GM21367 (cell line): ENCODE data around the gene SGO2.

ENCODE experiments used
- ATAC-seq: cut with Tn5 transposase; IDR thresholded peaks from one replicate; pipeline ENCODE4 v1.9.1; 2021; ENCODE audit not compliant: unreplicated experiment

SGO2 gene, protein sequence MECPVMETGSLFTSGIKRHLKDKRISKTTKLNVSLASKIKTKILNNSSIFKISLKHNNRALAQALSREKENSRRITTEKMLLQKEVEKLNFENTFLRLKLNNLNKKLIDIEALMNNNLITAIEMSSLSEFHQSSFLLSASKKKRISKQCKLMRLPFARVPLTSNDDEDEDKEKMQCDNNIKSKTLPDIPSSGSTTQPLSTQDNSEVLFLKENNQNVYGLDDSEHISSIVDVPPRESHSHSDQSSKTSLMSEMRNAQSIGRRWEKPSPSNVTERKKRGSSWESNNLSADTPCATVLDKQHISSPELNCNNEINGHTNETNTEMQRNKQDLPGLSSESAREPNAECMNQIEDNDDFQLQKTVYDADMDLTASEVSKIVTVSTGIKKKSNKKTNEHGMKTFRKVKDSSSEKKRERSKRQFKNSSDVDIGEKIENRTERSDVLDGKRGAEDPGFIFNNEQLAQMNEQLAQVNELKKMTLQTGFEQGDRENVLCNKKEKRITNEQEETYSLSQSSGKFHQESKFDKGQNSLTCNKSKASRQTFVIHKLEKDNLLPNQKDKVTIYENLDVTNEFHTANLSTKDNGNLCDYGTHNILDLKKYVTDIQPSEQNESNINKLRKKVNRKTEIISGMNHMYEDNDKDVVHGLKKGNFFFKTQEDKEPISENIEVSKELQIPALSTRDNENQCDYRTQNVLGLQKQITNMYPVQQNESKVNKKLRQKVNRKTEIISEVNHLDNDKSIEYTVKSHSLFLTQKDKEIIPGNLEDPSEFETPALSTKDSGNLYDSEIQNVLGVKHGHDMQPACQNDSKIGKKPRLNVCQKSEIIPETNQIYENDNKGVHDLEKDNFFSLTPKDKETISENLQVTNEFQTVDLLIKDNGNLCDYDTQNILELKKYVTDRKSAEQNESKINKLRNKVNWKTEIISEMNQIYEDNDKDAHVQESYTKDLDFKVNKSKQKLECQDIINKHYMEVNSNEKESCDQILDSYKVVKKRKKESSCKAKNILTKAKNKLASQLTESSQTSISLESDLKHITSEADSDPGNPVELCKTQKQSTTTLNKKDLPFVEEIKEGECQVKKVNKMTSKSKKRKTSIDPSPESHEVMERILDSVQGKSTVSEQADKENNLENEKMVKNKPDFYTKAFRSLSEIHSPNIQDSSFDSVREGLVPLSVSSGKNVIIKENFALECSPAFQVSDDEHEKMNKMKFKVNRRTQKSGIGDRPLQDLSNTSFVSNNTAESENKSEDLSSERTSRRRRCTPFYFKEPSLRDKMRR

DNA sequence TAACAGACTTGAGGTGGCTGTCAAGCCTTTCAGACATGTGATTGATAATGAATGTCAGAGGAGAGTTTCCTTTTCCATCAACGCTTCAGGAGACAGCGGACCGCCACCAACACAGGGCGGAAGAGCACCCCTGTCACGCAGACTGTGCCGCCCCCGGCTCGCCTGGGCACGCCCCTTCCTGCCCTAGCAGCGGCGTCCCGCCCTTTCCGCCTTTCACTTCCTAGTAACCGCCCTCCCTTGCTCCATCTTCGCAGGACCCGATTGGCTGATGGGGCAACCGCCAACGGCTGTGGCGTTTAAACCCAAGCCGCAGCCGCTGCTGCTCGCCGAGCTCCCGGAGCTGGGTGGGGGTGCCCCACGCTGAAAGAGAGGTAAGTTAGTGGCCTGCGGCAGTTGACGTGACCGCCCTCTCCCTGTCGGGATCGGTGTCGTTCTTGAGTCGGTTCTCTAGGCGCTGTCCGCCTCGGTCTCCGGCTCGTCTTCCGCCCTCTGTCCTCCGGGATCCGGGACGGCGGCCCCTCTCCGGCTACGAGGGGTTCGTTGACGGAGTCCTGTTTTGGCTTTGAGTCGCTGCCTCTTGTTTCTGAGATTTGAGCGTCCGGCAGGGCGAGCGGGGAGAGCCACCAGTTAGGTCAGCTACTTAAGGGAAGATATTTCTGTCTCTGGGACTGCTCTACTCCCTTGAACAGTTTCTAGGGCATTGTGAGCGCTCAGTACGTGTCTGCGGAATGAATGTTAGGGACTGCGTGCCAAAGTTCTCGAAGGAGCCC, at the start of gene SGO2:
Gene SGO2, plus strand, starts transcription at position 326 of the 770 bp plus-strand sequence. CDS start 6,769 bp downstream, outside the sequence.
- peak; percentile 99 for ATAC-seq

DNA sequence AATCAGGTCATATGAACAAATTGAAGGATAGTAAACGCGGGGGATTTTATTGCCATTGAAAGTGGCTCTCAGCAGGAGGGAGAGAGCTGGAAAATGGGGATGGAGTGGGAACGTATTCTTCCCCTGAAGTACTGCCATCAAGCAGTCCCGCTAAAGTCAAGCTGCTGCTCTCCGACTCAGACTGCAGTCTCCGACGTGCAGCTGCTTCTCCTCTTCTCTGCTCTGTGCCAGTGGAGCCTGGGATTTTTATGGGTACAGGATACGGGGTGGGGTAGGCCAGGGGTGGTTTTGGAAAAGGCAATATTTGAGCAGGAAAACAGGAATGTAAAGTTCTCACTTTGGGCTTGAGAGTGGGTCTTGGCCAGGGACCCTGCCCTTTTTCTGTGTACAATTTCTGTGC, 49.2 kb upstream of the SGO2 start:
- ATAC-seq = no peak

DNA sequence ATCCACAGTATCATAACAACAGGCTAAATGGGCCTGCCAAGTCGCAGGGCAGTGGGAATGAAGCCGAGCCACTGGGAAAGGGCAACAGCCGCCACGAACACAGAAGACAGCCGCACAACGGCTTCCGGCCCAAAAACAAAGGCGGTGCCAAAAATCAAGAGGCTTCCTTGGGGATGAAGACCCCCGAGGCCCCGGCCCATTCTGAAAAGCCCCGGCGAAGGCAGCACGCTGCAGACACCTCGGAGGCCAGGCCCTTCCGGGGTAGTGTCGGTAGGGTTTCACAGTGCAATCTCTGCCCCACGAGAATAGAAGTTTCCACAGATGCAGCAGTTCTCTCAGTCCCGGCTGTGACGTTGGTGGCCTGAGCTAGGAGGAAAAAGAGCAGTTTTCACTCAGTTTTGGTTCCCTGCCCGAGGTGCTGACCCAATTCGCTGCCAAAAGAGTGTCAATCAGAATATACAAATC, 48.3 kb upstream of the SGO2 start:
- ATAC-seq = no peak

DNA sequence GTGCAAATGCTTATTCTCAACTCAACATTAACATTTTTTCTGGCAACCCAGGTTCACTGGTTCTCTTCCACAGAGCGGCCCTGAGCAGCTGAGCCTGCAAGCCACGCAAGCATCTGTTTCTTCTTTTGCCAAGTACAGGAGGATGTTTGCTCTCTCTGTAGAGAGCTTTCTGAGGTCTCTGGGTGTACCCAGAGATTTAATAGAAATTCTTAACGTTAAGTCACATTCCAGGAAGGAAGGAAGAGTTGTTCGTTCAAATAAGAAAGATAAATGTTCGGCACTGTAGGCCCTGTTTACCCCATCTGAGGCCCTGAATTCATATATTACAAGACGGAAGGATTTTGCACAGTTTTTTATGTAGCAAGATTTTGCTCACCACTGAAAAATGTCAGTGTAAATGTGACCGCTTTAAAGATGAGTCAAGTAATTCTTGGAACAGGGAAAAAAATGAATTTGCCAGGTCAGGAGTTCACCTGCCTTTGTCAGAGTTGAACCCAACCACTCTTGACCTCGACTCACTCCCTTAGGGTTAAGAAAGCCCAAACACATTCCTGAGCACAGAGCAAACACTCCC, 46.2 kb upstream of the SGO2 start:
- no peak for ATAC-seq

DNA sequence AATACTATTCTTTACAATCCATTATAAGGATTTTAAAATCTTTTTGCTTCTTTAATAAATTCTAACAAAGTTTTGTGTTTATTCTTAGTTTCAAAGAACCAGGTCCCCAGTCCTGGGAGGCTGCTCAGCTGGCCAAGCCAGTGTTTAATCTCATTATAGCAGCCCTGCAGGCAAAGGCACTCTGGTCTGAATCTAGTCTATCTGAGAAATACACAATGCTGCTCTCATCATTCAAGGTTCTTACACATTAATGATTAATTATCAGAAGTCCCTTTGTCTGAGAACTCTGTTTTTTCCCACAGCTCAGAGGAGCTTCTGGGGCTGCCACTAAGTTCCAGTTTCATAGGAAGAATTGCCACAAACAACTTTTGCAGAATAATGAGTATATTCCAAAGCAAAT, 43.8 kb upstream of the SGO2 start:
- ATAC-seq = peak; percentile 39

DNA sequence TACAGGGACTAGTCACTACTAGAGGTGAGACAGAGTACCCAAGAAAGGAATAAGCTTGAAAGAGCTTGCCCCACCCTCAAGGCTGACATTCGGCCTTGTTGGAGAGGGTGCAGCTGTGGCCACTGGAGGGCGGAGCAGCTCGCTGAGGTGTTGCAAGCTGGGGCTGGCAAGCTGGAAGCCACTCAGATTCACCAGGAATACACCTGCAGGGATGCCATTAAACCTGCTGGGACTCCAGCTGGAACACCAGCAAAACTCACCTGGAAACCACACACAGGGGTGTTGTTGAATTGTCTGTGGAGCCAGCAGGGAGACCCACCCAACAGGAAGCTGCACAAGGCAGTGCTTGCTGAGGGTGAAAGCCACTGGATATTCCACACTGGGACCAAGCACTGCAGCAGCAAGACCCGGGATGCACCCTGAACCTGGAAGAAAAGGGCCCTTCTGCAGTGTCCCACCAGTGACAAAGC, 42.2 kb upstream of the SGO2 start:
- peak; percentile 44 for ATAC-seq

DNA sequence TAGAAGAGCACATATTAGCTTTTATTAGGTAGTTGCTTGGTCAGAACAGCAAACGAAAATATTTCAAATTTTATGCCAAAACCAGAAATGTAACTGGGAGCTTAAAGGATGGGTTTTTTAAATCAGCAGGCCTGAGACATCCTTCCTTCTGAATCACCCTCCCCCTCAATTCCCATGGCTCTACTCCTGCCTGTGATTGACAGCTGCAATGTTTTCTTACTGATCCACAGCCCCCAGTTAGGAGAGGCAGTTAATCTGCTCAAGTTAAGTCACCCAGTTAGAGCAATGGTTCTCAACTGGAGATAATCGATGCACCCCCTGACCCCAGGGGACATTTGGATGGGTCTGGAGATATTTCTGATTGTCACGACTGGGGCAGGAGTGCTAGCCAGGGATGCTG, 41.1 kb upstream of the SGO2 start:
- no peak for ATAC-seq

DNA sequence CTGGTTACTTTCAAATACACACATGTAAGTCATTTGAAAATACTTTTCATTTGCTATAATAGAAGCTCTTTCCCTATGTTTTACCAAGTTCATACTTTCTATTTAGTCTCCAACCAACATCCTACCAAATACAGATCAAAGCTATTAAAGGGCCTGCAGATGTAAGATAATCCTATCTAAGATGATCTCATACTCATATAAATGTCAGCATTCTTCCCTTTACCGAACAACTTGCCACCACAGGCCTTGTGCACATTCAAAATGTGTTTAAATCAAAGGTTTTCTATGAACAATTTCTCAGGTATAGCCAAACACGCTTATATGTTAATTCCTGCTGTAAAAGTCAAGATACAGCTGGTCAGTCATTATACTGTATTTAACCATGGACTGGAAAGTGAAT, 39.5 kb upstream of the SGO2 start:
- ATAC-seq = no peak

DNA sequence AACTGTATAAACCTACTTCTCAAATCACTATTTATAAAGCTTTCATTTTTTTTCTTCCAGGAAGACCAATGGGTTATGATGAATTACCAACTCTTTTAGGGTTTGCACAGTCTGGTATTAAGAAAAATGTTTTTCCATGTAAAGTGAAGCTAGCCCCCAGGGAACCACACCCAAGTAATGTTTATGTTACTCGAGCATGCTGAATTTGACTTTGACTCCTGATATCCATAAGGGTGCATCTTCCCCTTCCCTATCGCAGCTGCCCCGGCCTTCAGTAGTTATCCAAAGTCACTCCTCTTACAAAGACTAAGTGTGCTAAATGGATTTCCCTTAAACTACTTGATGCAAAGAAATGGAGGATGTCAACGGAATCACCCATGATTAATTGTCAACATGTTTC, 37.8 kb upstream of the SGO2 start:
- no peak for ATAC-seq

DNA sequence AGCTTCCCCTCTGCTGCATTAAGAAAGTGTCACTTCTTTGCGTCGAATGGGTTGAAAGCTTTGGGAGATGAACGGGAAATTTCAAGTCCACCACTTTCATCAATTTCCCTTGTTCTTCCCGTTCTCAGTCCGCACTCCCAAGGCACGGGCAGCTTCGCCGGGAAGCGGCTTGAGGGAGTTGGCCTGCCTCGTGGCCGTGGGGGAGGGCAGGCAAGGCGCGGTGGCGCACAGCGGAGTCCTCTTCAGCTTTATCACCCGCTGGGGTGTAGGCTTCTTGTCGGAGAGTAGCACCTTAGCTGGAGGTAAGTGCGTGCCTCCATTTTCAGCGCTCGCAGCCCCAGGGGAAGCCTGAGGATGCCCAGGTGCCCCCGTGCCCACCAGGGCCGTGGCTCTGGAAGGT, 36.0 kb upstream of the SGO2 start:
- no peak for ATAC-seq

DNA sequence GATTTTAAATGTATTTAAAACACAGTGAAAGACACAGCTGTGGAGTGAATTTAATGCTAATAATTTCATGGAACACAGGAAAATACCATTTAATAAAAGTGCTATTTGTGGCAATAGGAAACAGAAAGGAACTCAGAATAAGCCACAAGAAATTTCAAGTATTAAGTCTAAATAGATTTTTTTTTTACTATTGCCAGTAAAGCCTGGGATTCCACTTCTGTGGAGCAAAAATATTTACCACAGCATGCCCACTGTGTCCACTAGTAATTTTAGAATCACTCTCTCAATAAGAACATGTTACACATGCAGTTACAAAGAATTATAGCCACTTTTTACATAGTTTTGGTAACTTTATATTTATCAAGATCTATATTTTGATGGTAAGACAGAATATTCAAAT, 33.4 kb upstream of the SGO2 start:
- no peak for ATAC-seq

DNA sequence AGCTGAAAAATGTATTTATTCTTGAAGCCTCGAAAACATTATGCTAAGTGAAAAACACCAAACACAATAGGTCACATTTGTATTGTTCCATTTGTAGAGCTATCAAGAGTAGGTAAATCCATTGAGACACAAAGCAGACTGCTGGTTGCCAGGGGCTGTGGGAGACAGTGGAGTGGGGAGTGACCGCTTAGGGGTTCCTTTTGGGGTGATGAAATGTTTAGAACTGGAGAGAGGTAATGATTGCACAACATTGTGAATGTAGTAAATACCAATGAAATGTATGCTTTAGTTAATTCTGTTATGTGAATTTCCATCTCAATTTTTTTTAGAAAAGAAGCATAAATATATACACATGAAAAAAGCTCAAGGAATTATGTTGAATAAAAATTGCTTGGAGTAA, 32.0 kb upstream of the SGO2 start:
- no peak for ATAC-seq

DNA sequence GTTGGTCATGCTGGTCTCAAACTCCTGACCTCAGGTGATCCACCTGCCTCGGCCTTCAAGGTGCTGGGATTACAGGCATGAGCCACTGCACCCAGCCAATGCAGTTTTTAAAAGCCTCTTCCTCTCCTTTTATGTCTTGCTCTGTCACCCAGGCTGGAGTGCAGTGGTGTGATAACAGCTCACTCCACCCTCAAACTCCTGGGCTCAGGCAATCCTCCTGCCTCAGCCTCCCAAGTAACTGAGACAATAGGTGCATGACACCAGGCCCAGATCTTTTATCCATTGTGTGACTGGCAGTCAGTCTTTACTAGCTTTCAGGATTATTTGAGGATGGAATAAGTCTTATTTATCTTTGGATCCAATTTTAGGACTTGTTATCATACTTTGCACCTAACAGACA, 29.3 kb upstream of the SGO2 start:
- ATAC-seq = no peak

DNA sequence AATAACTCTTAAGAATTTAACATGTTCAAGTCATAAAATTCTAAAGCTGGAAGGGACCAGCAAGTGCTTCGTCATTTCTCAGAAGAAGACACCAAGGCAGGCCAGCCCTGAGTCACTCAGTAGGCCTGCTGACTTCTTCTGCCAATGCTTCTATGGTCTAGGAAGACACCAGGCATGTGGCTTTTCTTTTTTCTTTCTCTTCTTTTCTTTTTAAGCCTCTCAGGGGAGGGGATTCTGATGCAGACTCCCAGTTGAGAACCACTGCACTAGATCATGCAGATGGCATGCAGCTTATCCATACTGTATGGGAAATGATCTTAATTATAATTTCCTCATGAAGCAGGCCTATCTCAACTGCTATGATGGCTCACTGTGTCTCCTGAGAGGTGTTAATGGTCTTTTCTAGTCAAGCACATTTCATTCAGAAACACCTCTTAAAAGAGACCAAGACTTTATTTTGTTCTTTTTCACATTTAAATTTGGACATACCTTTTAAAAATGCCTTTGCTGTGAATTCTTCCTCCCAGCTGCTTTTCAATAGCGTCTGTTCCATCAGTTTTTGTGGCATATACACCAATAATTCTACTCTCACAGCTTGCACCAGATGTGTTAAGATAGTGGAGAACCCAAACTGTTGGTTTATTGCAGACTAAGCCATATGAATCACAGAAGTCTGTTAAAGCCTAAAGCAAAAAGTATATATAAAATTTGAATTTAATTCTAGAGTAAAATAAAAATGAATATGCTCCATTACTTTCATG, 27.4 kb upstream of the SGO2 start:
- ATAC-seq = no peak

DNA sequence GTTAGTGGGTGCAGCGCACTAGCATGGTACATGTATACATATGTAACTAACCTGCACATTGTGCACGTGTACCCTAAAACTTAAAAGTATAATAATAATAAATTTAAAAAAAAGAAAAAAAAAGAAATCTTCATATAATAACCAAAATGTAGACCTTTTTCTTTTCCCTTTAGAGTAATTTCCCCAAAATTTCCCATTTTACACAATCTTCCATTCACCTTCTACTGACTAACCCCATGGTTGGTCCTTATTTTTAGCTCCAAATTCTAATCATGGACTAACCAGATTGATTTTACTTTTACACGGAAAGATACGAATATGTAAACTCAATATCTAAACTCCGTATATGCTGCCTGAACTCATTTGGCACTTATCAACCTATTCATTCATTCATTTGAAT, 23.8 kb upstream of the SGO2 start:
- ATAC-seq = no peak

DNA sequence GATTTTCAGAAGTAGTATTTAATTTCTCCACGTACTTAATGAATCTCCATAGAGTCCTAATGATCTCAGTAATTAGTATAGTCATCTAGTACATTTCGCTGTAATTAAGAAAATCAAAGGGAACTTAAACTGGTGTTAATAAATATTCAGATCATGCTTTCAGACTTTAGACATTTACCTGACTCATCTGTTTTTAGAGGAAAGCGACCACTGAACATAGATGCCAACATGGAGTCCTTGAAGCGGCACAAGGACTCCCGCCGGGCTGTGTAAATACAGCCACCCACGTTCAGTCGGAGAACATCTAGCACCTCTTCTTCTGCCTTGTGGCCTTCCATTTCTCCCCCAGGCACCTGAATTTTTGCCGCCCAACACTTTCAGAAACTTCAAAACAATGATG, 19.3 kb upstream of the SGO2 start:
- no peak for ATAC-seq

DNA sequence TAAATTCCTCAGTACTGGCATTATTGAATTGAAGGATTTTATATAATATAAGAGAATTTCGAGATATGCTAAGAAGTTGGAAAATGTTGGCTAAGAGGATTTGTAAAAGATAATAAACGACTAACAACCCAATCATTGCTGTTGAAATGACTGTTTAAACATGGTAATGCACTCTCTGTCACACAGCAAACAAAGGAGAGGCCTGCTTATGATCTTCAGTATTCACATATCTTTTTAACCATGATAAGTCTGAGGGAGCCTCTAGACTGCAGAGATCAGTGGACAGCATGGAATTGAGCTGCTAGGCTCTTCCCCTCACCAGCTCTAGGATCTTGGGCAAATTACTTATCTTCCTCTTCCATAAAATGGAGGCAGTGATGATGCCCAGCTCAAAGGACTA, 18.8 kb upstream of the SGO2 start:
- ATAC-seq = no peak

DNA sequence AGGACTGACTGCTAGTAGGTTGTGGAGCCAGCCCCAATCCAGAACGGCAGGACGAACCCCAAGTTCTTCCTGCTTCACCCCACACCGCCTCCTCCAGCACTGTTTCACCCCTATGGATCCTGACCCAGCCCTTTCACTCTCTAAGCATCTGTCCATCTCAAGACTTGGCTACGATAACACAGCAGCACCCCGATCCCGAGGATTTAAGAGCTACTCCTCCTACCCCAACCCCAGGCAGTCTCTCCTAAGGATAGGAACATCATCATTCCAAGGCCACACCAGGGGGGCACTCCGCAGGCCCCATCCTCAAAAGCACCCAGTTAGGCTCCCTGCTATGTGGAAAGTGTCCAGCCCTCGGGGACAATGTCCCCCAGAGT, 16.8 kb upstream of the SGO2 start:
- peak; percentile 2 for ATAC-seq
